ENCODE measurements around the gene DUOXA1. TPM values are rescaled to one million over a fixed set of nuclear protein-coding genes. Genes with fewer than 3 reads are reported as not detected.

DUOXA1 gene
- total RNA-seq, 1 donor from 2014 or later = 1.9 TPM

GRCh38 chr15:45146405-45146804 is 16.7 kb upstream of the DUOXA1 start:
- TF ChIP-seq CTCF (IDR thresholded peaks at IDR 0.05; ENCODE audit: unreplicated experiment) = no peak
- H3K27me3 Mint-ChIP-seq (ENCODE audit: unreplicated experiment) = peaks cover 5% of the 10 kb centered on the region
- H3K9me3 Mint-ChIP-seq (ENCODE audit: unreplicated experiment) = no peaks in the 10 kb centered on the region
- no peak overlapping the region for H3K27ac Mint-ChIP-seq (ENCODE audit: unreplicated experiment)
- H3K4me1 Mint-ChIP-seq (ENCODE audit: unreplicated experiment) = peaks cover 3% of the 10 kb centered on the region
- no peak overlapping the region for H3K4me3 Mint-ChIP-seq (ENCODE audit: unreplicated experiment)
- DNase-seq (ENCODE audit: low spot score) = no peak
- no peaks in the 10 kb centered on the region for H3K36me3 Mint-ChIP-seq (ENCODE audit: low read depth, unreplicated experiment)

- H3K4me3 Mint-ChIP-seq (ENCODE audit: unreplicated experiment) = no peak overlapping the region
- H3K9me3 Mint-ChIP-seq (ENCODE audit: unreplicated experiment) = no peaks in the 10 kb centered on the region
- DNase-seq (ENCODE audit: low spot score) = no peak
- no peak for TF ChIP-seq CTCF (IDR thresholded peaks at IDR 0.05; ENCODE audit: unreplicated experiment)
- peaks cover 5% of the 10 kb centered on the region for H3K27me3 Mint-ChIP-seq (ENCODE audit: unreplicated experiment)
- H3K27ac Mint-ChIP-seq (ENCODE audit: unreplicated experiment) = no peak overlapping the region
- H3K4me1 Mint-ChIP-seq (ENCODE audit: unreplicated experiment) = peaks cover 3% of the 10 kb centered on the region
- no peaks in the 10 kb centered on the region for H3K36me3 Mint-ChIP-seq (ENCODE audit: low read depth, unreplicated experiment)
These were observed 15.1 kb upstream of the DUOXA1 start for GRCh38 chr15:45144775-45145174.

- Mint-ChIP-seq H3K4me1 (ENCODE audit: unreplicated experiment) (peaks cover 3% of the 10 kb centered on the region), H3K4me3 (ENCODE audit: unreplicated experiment) (no peak overlapping the region), H3K9me3 (ENCODE audit: unreplicated experiment) (no peaks in the 10 kb centered on the region), H3K27me3 (ENCODE audit: unreplicated experiment) (peaks cover 5% of the 10 kb centered on the region), H3K27ac (ENCODE audit: unreplicated experiment) (no peak overlapping the region), H3K36me3 (ENCODE audit: low read depth, unreplicated experiment) (no peaks in the 10 kb centered on the region)
- no peak for TF ChIP-seq CTCF (IDR thresholded peaks at IDR 0.05; ENCODE audit: unreplicated experiment)
- DNase-seq (ENCODE audit: low spot score) = no peak
These were observed 14.3 kb upstream of the DUOXA1 start for GRCh38 chr15:45143946-45144345.

- Mint-ChIP-seq H3K4me3 (ENCODE audit: unreplicated experiment) (no peak overlapping the region), H3K9me3 (ENCODE audit: unreplicated experiment) (no peaks in the 10 kb centered on the region), H3K27ac (ENCODE audit: unreplicated experiment) (no peak overlapping the region), H3K36me3 (ENCODE audit: low read depth, unreplicated experiment) (no peaks in the 10 kb centered on the region), H3K4me1 (ENCODE audit: unreplicated experiment) (peaks cover 3% of the 10 kb centered on the region), H3K27me3 (ENCODE audit: unreplicated experiment) (peaks cover 5% of the 10 kb centered on the region)
- no peak for DNase-seq (ENCODE audit: low spot score)
- no peak for TF ChIP-seq CTCF (IDR thresholded peaks at IDR 0.05; ENCODE audit: unreplicated experiment)
These were observed 13.4 kb upstream of the DUOXA1 start for GRCh38 chr15:45143056-45143455.

- H3K9me3 Mint-ChIP-seq (ENCODE audit: unreplicated experiment) = no peaks in the 10 kb centered on the region
These were observed 11.7 kb upstream of the DUOXA1 start for GRCh38 chr15:45141386-45141785.

More at GRCh38 chr15:45141386-45141785, 11.7 kb upstream of the DUOXA1 start:
- no peaks in the 10 kb centered on the region for H3K36me3 Mint-ChIP-seq (ENCODE audit: low read depth, unreplicated experiment)
- no peak overlapping the region for H3K27ac Mint-ChIP-seq (ENCODE audit: unreplicated experiment)
- H3K27me3 Mint-ChIP-seq (ENCODE audit: unreplicated experiment) = peaks cover 10% of the 10 kb centered on the region
- no peak overlapping the region for H3K4me3 Mint-ChIP-seq (ENCODE audit: unreplicated experiment)
- DNase-seq (ENCODE audit: low spot score) = no peak
- no peak for TF ChIP-seq CTCF (IDR thresholded peaks at IDR 0.05; ENCODE audit: unreplicated experiment)
- H3K4me1 Mint-ChIP-seq (ENCODE audit: unreplicated experiment) = peaks cover 3% of the 10 kb centered on the region

Measured in endothelial cell (in vitro differentiated cells).